ENCODE data around the gene TNK1.

DNA sequence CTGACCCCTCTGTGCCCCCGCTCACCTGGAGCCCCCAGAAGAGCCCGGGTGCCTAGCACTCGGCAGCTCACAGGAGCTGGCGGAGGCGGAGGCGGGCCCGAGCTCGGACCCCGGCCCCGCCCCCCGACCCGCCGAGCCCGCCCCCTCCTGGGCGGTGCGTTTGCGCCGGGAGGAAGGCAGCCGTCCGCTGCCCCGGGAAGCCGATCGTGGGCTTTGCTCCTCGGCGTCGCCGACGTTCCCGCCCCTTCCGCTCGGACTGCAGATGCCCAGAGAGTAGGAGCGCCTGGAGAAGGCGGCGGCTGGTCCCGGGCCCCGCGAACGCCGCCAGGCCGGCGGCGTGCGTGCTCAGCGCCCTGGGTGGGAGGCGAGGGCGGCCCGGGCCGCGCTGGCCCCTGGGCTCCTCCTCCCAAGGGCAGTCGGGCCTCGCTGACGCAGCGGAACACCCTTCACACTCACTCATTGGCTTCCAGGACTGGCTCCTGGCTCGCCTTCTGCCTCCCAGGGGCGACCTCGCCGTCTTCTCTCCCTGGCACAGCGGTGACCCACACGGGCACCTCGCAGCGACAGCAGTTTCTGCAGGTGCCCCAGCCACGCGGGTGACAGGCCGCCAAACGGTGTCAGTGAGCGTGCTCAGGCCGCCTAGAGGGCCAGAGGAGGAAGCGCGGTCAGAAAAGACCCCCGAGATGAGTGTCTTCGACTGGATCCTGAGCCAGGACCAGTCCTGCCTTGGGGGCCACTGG lies 13.7 kb downstream of the TNK1 start, which contains the start of gene PLSCR3:
- TF ChIP-seq POLR2A (IDR thresholded peaks at IDR 0.05; ENCODE audit: low read depth, low read length), result peak; percentile 90
- TF ChIP-seq EZH2 (IDR thresholded peaks at IDR 0.05; ENCODE audit: borderline replicate concordance, low read depth, low read length, severe bottlenecking), result no peak
- TF ChIP-seq, protein P1, sequence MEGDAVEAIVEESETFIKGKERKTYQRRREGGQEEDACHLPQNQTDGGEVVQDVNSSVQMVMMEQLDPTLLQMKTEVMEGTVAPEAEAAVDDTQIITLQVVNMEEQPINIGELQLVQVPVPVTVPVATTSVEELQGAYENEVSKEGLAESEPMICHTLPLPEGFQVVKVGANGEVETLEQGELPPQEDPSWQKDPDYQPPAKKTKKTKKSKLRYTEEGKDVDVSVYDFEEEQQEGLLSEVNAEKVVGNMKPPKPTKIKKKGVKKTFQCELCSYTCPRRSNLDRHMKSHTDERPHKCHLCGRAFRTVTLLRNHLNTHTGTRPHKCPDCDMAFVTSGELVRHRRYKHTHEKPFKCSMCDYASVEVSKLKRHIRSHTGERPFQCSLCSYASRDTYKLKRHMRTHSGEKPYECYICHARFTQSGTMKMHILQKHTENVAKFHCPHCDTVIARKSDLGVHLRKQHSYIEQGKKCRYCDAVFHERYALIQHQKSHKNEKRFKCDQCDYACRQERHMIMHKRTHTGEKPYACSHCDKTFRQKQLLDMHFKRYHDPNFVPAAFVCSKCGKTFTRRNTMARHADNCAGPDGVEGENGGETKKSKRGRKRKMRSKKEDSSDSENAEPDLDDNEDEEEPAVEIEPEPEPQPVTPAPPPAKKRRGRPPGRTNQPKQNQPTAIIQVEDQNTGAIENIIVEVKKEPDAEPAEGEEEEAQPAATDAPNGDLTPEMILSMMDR (IDR thresholded peaks at IDR 0.05; ENCODE audit: extremely low read depth in 1 of 2, insufficient read depth in 1 of 2, low read depth in 1 of 2, low read length in 2 of 2), result peak in 1 of 2 donors; percentile 55
- TF ChIP-seq MYC (IDR thresholded peaks at IDR 0.05; ENCODE audit: low read depth, low read length), result no peak
- TF ChIP-seq POLR2AphosphoS5 (IDR thresholded peaks at IDR 0.05; ENCODE audit: insufficient read depth, low read depth, low read length), result peak; percentile 98
- TF ChIP-seq JUN (IDR thresholded peaks at IDR 0.05; ENCODE audit: borderline replicate concordance, insufficient read depth, insufficient read length, low read depth), result no peak
- TF ChIP-seq, protein P2, sequence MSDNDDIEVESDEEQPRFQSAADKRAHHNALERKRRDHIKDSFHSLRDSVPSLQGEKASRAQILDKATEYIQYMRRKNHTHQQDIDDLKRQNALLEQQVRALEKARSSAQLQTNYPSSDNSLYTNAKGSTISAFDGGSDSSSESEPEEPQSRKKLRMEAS (IDR thresholded peaks at IDR 0.05; ENCODE audit: insufficient read depth, insufficient read length), result no peak
